ENCODE results near the gene MAPRE2.
"Not testable (repeated sequence)": the region's sequence is repeated elsewhere in the genome, so short reads cannot be mapped to it uniquely, and the experiment has no call there.

MAPRE2 gene

GRCh38 chr18:35095983-35096676 lies 54.9 kb downstream of the MAPRE2 start:
- DNase-seq: no peak

GRCh38 chr18:35096677-35097011 lies 55.4 kb downstream of the MAPRE2 start:
- DNase-seq: no peak

- DNase-seq: no peak
Measured at GRCh38 chr18:35097195-35097594, 56.0 kb downstream of the MAPRE2 start.

GRCh38 chr18:35097763-35098162 lies 56.5 kb downstream of the MAPRE2 start:
- no peak for DNase-seq

GRCh38 chr18:35099911-35100310 lies 58.7 kb downstream of the MAPRE2 start:
- DNase-seq: no peak

GRCh38 chr18:35104391-35105051 lies 63.3 kb downstream of the MAPRE2 start:
- no peak for DNase-seq

- no peak for DNase-seq
Measured at GRCh38 chr18:35106013-35106844, 65.0 kb downstream of the MAPRE2 start.

GRCh38 chr18:35106845-35107148 lies 65.6 kb downstream of the MAPRE2 start:
- no peak for DNase-seq

GRCh38 chr18:35107216-35107615 lies 66.0 kb downstream of the MAPRE2 start:
- DNase-seq: no peak

- DNase-seq: not testable (repeated sequence)
Measured at GRCh38 chr18:35108088-35108487, 66.9 kb downstream of the MAPRE2 start.

- DNase-seq: no peak
Measured at GRCh38 chr18:35110059-35110458, 68.8 kb downstream of the MAPRE2 start.

GRCh38 chr18:35110554-35111485 lies 69.6 kb downstream of the MAPRE2 start:
- no peak for DNase-seq

GRCh38 chr18:35112696-35113095 lies 71.5 kb downstream of the MAPRE2 start:
- DNase-seq: no peak

GRCh38 chr18:35114305-35114704 lies 73.1 kb downstream of the MAPRE2 start:
- DNase-seq: no peak

GRCh38 chr18:35116784-35117318 lies 75.6 kb downstream of the MAPRE2 start:
- no peak for DNase-seq

- DNase-seq: no peak
Measured at GRCh38 chr18:35117372-35117771, 76.2 kb downstream of the MAPRE2 start.

GRCh38 chr18:35117951-35118411 lies 76.8 kb downstream of the MAPRE2 start:
- DNase-seq: no peak

- no peak for DNase-seq
Measured at GRCh38 chr18:35118641-35119040, 77.4 kb downstream of the MAPRE2 start.

GRCh38 chr18:35121038-35121437 lies 79.8 kb downstream of the MAPRE2 start:
- DNase-seq: no peak

- no peak for DNase-seq
Measured at GRCh38 chr18:35121531-35121930, 80.3 kb downstream of the MAPRE2 start.

GRCh38 chr18:35122586-35123224 lies 81.5 kb downstream of the MAPRE2 start:
- no peak for DNase-seq

GRCh38 chr18:35123811-35124210 lies 82.6 kb downstream of the MAPRE2 start:
- no peak for DNase-seq

Measured in SIG-M5 (cell line).